ENCODE results near the gene OTOR.
A peak's percentile ranks its signal among the peaks of the same experiment; 100 is the strongest.

Gene OTOR

GRCh38 chr20:16760431-16761304 lies 12.5 kb downstream of the OTOR start:
- Histone ChIP-seq H3K27ac (no peak overlapping the region), H3K27me3 (no peaks in the 10 kb centered on the region), H3K4me1 (no peaks in the 10 kb centered on the region), H3K9me3 (no peaks in the 10 kb centered on the region), H3K36me3 (no peaks in the 10 kb centered on the region), H3K4me3 (no peak overlapping the region)
- intact Hi-C loops (cut with DNase I; ENCODE audit: low total_unique reads), result no loop called here
- DNase-seq, result no peak
- TF ChIP-seq CTCF (IDR thresholded peaks at IDR 0.05), result no peak

- Histone ChIP-seq H3K27ac (no peak overlapping the region), H3K27me3 (no peaks in the 10 kb centered on the region), H3K36me3 (no peaks in the 10 kb centered on the region), H3K9me3 (no peaks in the 10 kb centered on the region), H3K4me1 (no peaks in the 10 kb centered on the region), H3K4me3 (no peak overlapping the region)
- peak in 1 of 2 donors; percentile 24 for DNase-seq
- TF ChIP-seq CTCF (IDR thresholded peaks at IDR 0.05), result peak; percentile 64 to 66
- intact Hi-C loops (cut with DNase I; ENCODE audit: low total_unique reads), result no loop called here
These were observed 13.2 kb downstream of the OTOR start for GRCh38 chr20:16761305-16761829.

GRCh38 chr20:16764560-16764959 lies 16.4 kb downstream of the OTOR start:
- Histone ChIP-seq H3K4me1 (no peaks in the 10 kb centered on the region), H3K36me3 (no peaks in the 10 kb centered on the region), H3K4me3 (no peak overlapping the region), H3K9me3 (no peaks in the 10 kb centered on the region), H3K27ac (no peak overlapping the region), H3K27me3 (no peaks in the 10 kb centered on the region)
- no peak for TF ChIP-seq CTCF (IDR thresholded peaks at IDR 0.05)
- DNase-seq, result no peak
- intact Hi-C loops (cut with DNase I; ENCODE audit: low total_unique reads), result no loop called here

GRCh38 chr20:16771213-16771612 lies 23.1 kb downstream of the OTOR start:
- Histone ChIP-seq H3K27ac (no peak overlapping the region), H3K4me1 (no peaks in the 10 kb centered on the region), H3K9me3 (peaks cover 0 to 10% (median 0%) of the 10 kb centered on the region in 3 donors), H3K4me3 (no peak overlapping the region), H3K36me3 (no peaks in the 10 kb centered on the region), H3K27me3 (no peaks in the 10 kb centered on the region)
- intact Hi-C loops (cut with DNase I; ENCODE audit: low total_unique reads), result no loop called here
- TF ChIP-seq CTCF (IDR thresholded peaks at IDR 0.05), result no peak
- no peak for DNase-seq

GRCh38 chr20:16775961-16776360 lies 27.8 kb downstream of the OTOR start:
- H3K4me1 ChIP-seq, result no peaks in the 10 kb centered on the region
- intact Hi-C loops (cut with DNase I; ENCODE audit: low total_unique reads), result no loop called here

More at GRCh38 chr20:16775961-16776360, 27.8 kb downstream of the OTOR start:
- no peak for TF ChIP-seq CTCF (IDR thresholded peaks at IDR 0.05)
- Histone ChIP-seq H3K4me3 (no peak overlapping the region), H3K36me3 (no peaks in the 10 kb centered on the region), H3K27ac (no peak overlapping the region), H3K9me3 (peaks cover 0 to 10% (median 0%) of the 10 kb centered on the region in 3 donors), H3K27me3 (no peaks in the 10 kb centered on the region)
- no peak for DNase-seq

Measured in tibial artery (tissue), 4 donors.